Placental epithelial cell (primary cell): ENCODE results near the gene ZXDA. TPM values are rescaled to one million over a fixed set of nuclear protein-coding genes. Genes with fewer than 3 reads are reported as not detected.

Source experiments
- total RNA-seq: library from RNA; depleted of rRNA; stranded (reverse); fragments of >200 nt; gene quantifications from 2 replicates; pipeline ENCODE4 v1.2.3, GENCODE V29; 2012

Gene ZXDA
- total RNA-seq: 10.6 and 12.8 TPM in 2 replicates

GRCh38 chrX:57910287-57910912, at the start of gene ZXDA:
ZXDA (minus strand) TSS chrX:57910458; CDS start chrX:57910420, 38 bp downstream.

Other genes with a start within 250 kb of the ZXDA start
- not detected in 2 replicates for gene NLRP2B, start 230.2 kb downstream of the ZXDA start, total RNA-seq